H1 (cell line): ENCODE measurements around the gene POLR1H.

Experiments used
- ATF3 ChIP-seq: IDR thresholded peaks from 2 replicates; pipeline ENCODE4 v1.6.1; 2011; ENCODE audit warnings: low read depth, mild to moderate bottlenecking, low read length; ENCODE audit not compliant: insufficient read depth
- CTCF ChIP-seq, 3 experiments: IDR thresholded peaks; 1 replicate in 2 of 3; 2 replicates in 1 of 3; pipeline versions ENCODE4 v1.5.1 to v1.6.1; 2011; ENCODE audit warnings: low read length in 3 of 3, mild to moderate bottlenecking in 3 of 3, inconsistent platforms in 2 of 3, low read depth in 1 of 3, moderate library complexity in 1 of 3; ENCODE audit not compliant: insufficient read depth in 1 of 3; ENCODE audit errors: control extremely low read depth in 1 of 3
- EGR1 ChIP-seq: IDR thresholded peaks from 2 replicates; pipeline ENCODE4 v1.6.1; 2011; ENCODE audit warnings: low read depth, low read length, borderline replicate concordance
- EZH2 ChIP-seq: fragments of 200-600 bp; sonication (generic); IDR thresholded peaks from 2 replicates; pipeline ENCODE4 v1.7.1; 2012; ENCODE audit warnings: low read depth, mild to moderate bottlenecking, moderate library complexity, low read length, inconsistent platforms; ENCODE audit not compliant: severe bottlenecking
- JUN ChIP-seq: IDR thresholded peaks from 2 replicates; pipeline ENCODE4 v1.6.1; 2011; ENCODE audit warnings: low read depth, mild to moderate bottlenecking, improper control_type of control experiment, low read length
- MAFK ChIP-seq: IDR thresholded peaks from 2 replicates; pipeline ENCODE4 v1.6.1; 2012; ENCODE audit warnings: low read depth, mild to moderate bottlenecking, improper control_type of control experiment, low read length
- PHF8 ChIP-seq: fragments of 200-600 bp; sonication (generic); conservative IDR thresholded peaks from 2 replicates; pipeline ENCODE4 v1.7.1; 2012; ENCODE audit warnings: low read depth, mild to moderate bottlenecking, inconsistent platforms, low read length, moderate library complexity
- POLR2A ChIP-seq, 2 experiments: IDR thresholded peaks; 1 replicate in 1 of 2; 2 replicates in 1 of 2; pipeline ENCODE4 v1.6.1; 2011; ENCODE audit warnings: low read depth in 2 of 2, low read length in 2 of 2, mild to moderate bottlenecking in 2 of 2; ENCODE audit errors: control extremely low read depth in 1 of 2
- POU5F1 ChIP-seq: IDR thresholded peaks from 2 replicates; pipeline ENCODE4 v1.6.1; 2011; ENCODE audit warnings: low read depth, mild to moderate bottlenecking, low read length, moderate library complexity
- SRF ChIP-seq: IDR thresholded peaks from 2 replicates; pipeline ENCODE4 v1.6.1; 2011; ENCODE audit warnings: mild to moderate bottlenecking, low read depth, low read length, moderate library complexity

- TF ChIP-seq ATF3: no peak
- no peak for TF ChIP-seq CTCF (IDR thresholded peaks at IDR 0.05; ENCODE audit: control extremely low read depth in 1 of 3, insufficient read depth in 1 of 3, low read depth in 1 of 3, low read length in 3 of 3)
- no peak for TF ChIP-seq MAFK
- no peak for TF ChIP-seq POU5F1
- TF ChIP-seq EZH2: no peak
- no peak for TF ChIP-seq SRF
- TF ChIP-seq PHF8: no peak
- TF ChIP-seq JUN: no peak
- TF ChIP-seq POLR2A (IDR thresholded peaks at IDR 0.05; ENCODE audit: control extremely low read depth in 1 of 2, low read depth in 2 of 2, low read length in 2 of 2): no peak
- no peak for TF ChIP-seq EGR1
Measured at GRCh38 chr6:30041821-30042220, 19.2 kb upstream of the POLR1H start.
